COLO668 (cell line): ENCODE measurements around the gene PFN1.

Experiments
- DNase-seq: peaks from one replicate; lab custom pipeline; 2025; ENCODE audit not compliant: unreplicated experiment; lab: John Stamatoyannopoulos, UW

Gene PFN1

DNA sequence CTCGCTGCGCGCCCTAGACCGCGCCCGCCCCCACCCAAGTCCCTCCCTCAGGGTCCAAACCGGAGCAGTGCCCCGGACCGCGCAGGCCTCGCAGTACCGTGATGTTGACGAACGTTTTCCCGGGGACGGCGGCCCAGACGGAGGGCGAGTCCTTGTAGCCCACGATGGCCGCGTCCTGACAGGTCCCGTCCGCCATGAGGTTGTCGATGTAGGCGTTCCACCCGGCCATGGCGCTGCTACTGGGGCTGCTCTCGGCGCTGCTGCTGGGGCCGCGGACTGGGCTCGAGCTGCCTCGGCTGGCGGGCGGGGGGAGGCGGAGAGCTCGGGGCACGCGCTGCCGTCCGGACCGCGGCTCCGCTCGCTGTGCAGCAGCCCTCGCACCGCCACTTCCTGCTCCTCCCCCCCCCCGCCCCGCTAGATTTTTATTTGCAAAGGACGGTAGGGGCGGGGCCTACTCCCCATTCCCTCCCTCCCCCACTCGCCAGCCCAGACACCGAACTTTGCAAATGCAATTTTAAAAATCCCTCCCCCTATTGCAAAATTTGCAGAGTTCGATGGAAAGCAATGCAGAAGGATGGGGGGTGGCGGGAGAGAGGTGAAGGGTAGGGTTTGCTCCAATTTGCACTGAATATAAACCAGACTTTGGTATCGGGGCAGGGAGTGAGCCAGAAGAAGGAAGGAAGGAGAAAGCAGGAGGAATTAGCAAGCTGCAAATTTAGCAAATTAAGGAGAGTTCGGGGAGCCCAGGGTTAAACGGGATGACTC is at the start of gene PFN1:
PFN1 (minus strand) TSS at position 365 of the 765 bp plus-strand sequence; CDS start at position 229, 136 bp downstream.
- peak; percentile 84 for DNase-seq

DNA sequence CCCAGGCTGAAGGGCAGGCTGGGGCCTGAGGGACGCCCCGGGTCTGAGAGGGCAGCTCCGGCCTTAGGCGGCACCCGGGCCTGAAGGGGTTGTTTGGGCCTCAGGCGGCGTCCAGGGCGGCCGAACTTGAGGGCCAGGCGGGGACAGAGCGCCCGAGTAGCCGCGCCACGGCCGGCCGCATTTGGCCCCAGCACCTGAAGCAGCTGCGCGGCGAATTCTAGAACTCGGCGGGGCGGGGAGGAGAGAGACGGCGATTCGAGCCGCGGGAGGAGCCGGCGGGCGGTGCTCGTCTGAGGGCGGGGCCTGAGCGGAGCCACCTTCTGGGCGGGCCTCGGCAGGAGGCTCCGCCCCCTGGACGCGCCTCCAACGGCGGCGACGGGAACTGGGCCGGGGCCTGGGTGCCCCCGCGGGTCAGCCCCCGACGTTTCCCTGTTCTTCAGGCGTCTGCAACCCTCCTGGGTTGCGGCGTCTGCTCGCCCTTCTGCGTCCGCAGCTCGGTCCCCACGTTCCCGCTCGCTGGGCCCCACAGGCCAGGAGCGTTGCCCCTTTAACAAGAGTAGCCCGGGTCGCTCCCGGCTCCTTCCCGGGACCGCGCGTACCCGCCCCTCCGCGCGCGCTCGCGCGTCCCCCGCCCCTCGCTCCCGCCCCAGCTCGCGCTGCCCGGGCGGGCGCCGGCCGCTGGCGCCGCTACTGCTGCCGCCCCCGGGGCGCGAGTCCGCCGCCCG is 49.1 kb upstream of the PFN1 start, which contains the start of the genes INCA1 and KIF1C:
INCA1 (minus strand) TSS at position 221 of the 725 bp plus-strand sequence. CDS start 3,085 bp downstream, outside the sequence.
KIF1C (plus strand) TSS at position 649 of the 725 bp plus-strand sequence. CDS start 2,297 bp downstream, outside the sequence.
- peak; percentile 91 for DNase-seq

DNA sequence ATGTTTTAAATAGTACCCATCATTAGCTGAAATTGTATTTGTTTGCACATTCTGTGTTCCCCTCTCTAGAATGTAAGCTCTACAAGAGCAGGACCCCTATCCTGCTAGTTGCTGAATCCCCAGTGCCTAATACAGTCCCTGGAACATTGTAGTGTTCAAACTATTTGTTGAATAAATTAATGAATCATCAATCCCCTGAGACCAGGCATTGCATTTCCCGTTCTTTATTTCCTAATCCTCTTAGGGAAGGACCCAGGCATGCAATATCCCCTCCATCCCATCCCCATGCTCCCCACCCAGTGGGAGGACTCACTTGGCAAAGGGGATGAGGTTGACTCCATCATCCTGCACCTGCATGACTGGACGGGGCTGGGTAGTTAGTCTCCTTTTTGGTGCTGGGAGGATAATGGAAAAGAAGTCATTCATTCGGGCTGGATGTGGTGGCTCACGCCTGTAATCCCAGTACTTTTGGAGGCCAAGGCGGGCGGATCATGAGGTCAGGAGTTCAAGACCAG is 45.8 kb upstream of the PFN1 start:
- DNase-seq: no peak

DNA sequence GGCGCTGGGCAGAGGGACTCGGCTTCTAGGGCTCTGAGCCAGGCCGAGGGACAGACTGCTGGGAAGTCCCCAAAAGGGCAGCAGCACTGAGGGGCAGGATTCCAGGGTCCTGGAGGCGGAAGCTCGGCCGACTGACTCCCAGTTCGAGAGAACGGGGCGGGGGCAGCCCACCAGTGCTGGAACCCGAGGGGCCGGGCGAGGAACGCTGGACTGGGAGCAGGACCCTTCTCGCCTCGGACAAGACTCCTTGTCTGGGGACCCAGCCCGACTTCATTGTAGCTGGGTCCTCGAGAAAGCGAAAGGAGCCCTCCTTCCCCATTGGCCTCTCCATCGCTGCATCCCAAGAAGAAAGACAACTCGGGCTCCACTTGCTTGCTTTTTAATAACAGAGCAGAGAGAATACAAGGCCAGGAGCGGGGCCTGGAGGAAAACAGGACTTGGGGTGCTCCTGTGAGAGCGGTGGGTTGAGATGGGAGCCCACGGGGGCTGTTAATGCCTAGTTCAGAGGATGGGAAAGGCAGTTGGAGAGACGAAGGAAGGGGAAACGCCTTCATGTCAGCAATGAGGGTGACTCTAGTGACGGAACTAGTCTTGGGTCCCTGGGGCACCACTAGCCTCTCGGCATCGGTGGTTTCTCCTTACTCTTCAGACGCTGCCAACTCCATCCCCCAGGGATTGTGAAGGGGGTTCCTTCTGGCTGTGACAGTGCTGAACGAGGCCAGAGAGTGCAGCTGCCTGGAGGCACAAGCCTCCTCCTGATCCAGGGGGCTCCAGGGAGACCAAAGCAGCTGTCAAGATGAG is 39.6 kb upstream of the PFN1 start:
- no peak for DNase-seq

DNA sequence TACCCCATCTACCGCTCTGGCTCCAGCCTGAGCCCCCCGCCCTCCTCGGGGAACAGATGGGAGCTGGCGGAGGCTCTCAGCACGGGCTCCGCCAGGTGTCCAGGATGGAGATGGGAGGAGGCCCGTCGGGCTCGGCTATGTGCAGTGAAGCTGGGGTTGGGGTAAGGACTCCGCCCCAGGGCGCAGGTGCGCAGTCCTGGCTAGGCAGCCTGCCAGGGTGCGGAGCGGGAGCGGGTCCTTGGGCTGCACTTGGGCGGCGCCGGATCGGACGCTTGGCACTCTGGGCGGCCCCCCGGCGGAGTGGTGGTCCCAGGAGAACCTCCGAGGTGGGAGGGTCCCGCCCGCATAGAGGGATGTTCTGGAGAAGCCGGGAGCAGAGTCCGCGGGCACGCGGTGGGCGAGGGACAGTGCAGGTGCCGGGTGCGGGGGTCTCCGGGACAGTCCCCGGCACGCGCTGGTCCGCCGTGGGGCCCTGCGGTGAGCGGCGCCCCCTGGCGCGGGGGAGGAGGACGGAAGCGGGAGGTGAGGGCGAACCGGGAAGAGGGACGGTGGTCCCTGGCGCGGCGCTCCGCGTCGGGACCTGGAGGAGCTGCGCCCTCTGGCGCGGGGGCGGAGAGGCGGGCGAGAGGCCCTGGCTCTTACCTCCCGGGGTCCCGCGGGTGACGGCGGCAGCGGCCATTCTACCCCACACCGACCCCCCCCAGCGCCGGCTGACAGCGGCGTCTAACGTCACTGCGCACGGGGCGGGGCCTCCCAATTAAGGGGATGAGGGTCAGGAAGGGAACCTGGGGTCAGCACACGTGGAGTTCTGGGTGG is 38.8 kb upstream of the PFN1 start, which contains the start of gene CAMTA2:
CAMTA2 (minus strand) TSS at position 725 of the 816 bp plus-strand sequence. CDS start 1,453 bp downstream, outside the sequence.
- peak; percentile 87 for DNase-seq

DNA sequence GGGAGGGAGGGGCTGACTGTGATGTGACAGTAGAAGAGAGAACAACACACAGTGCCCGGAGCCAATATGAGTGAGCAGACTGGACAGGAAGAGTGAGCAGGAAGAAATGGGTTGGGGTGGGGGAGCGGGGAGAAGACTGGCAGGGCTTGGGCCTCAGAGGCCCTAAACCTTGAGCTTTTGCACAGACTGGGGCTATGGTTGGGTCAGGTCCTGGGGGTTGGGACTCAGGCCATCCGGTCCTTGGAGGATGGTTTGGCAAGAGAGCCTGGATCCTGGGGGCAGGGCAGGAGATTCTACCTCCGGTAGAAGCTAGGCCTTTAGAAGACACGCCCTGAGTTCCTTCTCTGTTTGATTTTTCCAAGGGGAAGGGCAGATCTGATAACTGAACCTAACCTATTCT is 38.1 kb upstream of the PFN1 start:
- DNase-seq: peak; percentile 13

DNA sequence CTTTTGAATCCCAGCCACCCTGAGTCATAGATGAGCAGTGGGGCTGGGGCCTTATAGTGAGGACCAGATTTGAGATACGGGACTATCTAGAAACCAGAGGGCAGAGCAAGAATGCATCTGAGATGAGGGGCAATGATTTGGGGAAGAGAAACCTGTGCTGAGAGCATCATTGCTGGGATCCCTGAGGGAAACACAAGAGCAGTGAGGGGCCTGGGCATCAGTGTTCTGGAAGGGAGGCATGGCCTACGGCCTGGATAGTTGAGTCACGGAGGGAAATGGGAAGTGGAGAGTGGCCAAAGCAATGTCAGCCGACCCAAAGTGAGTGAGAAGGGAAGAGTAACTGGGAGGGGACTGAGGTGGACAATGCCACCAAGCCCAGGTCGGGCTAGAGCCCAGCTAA is 34.0 kb upstream of the PFN1 start:
- no peak for DNase-seq

DNA sequence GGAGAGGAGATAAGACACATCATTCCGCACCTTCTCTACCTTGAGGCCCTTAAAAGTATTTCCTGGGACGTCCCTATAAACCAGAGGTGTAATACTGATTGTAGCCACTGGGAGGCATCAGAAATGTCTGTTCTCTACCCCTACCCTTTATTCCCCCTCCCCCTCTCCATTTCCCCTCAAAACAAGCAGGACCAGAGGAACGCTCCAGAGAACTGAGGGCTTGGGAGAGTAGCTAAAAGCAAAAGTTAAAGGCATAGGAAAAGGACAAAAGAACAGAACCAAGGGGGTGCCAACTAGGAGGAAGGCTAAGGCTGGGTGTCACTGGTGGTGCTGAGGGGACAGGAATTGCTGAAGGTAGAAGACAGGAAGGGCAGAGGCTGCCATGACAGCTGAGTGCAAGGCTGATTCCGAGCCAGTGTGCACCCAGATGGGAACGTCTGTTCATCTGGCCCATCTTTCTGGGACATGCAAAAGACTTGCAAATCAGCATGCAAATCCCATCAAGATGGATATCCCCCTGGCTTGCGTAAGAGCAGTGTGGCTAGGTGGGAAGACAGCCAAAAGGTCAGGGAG is 32.4 kb upstream of the PFN1 start:
- peak; percentile 2 for DNase-seq

DNA sequence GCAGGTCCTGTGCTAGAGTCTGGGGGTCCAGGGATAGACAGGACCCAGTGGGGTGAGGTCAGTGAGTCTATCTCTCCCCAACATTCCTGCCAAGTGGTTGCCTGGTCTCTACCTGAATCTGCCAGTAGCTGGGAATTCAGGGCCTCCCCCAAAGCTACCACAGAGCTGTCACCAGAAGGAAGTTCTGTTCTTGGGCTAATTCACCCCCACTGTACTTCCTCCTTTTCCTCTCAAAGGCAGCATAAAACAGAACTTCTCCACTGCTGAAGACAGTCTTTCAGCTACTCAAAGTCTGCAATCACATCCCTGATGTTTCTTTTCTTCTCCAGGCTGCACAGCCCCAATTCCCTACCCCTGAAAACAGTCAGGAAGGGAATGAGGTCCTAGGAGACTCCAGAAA is 30.4 kb upstream of the PFN1 start:
- DNase-seq: no peak

DNA sequence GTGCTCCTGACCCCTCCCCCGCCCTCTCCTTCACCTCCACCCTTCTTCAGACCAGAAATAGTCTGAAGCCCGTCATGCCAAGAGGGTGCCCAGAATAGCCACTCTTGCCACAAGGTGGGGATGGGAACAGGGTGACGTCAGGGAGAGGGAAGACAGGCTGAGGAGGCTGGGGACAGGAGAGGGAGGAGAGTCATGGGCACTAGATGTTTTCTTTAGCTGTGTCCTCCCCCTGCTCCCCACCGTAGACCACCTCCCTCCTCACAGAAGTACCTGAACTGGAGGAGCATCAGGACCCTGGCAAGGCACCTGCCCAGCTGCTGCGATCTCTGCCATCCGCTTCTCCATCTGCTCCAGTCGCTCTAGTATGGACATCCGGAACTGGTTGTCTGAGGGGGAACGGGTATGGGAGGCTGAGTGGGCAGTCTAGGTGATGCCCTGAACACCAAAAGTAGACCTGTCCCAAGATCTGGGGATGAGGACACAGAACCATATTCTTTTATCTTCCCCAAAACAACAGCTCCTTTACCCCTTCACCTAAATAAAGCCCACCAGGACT is 25.9 kb upstream of the PFN1 start:
- no peak for DNase-seq

DNA sequence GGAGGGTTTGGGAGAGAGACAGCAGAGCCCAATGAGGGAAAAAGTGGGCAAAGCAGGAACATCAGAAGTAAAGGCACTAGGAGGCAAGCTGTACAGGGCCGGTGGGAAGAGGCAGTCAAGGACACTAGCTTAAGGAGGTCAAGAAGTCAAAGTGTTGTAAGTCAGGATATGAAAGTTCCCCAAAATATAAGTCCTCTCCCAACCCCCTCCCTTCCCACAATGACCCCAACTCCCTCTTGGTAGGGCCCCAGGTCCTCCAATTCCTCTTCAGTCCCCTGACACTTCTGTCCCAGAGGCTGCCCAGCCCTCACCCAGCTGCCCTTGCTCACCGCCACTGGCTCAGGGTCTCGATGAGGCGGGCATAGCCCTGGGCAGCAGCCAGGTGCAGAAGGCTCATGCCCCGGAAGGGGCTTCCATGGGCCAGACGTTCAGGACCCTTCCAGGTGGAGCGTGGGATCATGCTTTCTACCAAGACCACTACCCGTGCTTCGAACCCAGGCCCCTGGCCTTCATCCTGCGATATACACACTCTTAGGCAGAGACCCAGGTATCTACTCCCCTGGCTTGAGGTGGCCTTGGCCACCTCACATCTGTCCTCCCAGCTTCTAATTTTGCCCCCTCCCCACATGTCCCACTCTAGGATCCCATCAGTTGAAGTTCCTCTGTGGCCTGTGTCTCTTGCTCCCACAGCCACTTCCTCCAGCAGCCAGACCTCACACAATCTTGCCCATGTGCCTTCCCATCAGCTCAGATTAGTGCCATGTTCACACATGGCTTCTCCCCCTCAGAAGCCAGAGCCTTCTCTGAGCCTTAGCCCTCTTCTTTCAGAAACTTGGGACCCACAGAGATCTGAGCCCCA is 25.2 kb upstream of the PFN1 start:
- DNase-seq: no peak

DNA sequence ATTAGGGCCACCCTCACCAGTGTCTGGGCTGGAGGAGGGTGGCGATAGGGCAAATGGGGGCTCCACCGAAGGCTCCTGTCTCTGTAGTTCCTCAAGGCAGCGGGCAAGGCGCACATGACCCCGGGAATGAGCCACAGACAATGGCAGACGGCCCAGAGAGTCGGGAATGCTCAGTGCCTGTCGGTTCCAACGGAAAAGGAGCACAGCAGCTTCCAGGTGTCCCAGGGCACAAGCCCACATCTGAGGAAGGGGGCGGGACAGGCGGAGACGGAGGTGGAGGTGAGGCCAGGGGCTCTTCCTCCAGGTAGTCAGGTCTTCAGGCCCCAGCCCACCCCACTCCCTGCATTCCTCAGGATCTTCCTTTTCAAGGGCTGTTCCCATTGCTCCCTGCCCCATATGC is 24.4 kb upstream of the PFN1 start:
- DNase-seq: no peak

DNA sequence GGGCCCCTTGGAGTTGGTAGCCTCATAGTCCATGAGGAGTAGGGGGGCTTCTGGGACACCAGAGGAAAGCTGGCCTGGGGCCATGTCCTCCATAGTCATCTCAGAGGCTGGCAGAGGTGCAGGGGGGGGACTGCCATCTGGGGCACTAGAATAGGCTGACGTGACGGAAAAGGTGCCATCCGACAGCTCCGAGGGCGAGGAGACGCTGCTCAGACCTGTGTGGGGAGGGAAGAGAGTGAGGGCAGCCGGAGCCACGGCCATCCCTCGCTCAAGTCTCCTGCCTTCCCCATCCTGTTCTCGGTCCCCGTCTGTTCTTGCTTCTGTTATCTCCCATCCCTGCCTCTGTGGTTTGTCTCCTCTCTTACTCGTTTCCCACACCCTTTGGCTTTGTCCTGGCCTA is 24.0 kb upstream of the PFN1 start:
- DNase-seq: no peak

DNA sequence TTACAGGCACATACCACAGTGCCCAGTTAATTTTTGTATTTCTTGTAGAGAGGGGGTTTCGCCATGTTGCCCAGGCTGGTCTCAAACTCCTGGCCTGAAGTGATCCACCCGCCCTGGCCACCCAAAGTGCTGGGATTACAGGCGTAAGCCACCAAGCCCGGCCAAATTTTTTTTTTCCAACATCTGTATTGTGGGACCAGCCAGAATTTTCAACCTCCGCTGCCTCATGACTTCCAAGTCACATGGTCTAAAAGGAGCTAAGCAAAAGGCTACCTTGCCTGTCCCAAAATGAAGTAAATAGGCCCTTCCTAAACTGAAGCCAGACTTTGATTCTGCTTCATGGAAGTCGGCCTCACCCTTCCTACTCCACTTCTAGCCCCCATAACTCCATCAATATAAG is 23.5 kb upstream of the PFN1 start:
- no peak for DNase-seq

DNA sequence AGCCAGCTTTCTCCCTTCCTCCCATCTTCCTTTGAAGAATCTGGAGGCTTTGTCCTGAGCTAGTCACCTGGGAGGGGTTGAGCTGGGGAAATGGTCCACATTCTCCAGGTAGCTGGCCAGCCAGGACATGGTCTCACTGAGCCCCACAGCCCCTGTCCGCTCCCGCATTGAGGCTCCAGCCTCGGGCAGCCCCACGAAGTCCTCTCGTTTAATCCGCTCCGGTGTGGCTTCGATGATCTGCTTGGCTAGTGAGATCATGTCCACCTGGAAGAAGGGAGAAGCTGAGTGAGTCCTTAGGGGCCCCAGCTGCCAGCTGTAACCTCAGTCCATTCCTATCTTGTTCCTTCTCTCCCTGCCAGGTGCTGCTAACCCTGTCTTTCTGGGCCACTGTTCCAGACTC is 21.9 kb upstream of the PFN1 start:
- no peak for DNase-seq

DNA sequence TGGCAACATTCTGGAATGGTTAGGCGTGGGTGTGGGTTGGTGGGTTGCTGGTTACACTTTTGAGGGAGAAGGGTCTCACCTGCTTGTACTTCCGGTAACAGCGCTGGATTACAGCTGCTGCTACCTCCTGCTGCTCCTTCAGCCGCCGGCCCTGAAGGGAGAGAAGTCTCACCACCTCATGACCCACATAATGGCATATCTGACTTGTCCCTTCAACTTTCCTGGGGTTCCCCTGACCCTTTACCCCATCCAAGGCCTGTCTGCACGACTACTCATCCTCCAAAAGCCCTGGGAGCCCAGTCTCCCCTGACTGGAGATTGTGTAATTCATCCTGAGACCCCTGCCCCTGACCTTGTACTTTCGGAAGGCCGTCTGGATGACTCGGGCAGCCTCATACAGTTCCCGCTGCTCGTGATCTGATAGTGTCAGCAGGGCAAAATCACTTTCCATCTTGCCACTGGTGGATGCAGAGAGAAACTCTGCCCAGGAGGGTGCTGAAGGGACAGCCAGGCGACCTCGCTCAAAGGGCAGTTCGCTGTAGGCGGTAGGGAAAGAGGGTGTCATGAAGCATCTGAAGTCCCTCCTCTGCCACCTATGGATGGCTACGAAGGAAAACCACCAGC is 21.3 kb upstream of the PFN1 start:
- DNase-seq: no peak

DNA sequence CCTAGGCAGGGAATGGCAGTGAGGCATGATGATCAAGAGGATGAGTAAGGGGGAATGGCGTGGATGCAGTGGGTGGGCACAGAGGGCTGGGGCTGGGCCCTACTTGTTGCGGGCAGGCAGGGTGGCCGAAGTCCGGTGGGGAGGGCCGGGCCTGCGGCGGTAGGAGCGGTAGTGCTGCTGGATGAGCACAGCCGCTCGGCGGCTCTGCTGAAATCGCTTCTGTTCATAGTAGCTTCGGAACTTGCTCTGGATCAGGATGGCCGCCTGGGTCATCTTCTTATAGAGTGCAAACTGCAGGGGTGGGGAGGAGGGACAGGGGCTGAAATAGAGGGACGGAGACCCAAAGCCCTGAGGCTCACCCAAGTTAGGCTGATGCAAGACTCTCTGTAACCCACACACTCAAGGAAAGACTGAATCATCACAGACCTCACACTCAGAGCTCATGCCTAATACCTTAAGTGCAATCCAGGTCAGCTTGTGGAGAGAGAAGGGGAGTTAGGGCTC is 20.8 kb upstream of the PFN1 start:
- no peak for DNase-seq

DNA sequence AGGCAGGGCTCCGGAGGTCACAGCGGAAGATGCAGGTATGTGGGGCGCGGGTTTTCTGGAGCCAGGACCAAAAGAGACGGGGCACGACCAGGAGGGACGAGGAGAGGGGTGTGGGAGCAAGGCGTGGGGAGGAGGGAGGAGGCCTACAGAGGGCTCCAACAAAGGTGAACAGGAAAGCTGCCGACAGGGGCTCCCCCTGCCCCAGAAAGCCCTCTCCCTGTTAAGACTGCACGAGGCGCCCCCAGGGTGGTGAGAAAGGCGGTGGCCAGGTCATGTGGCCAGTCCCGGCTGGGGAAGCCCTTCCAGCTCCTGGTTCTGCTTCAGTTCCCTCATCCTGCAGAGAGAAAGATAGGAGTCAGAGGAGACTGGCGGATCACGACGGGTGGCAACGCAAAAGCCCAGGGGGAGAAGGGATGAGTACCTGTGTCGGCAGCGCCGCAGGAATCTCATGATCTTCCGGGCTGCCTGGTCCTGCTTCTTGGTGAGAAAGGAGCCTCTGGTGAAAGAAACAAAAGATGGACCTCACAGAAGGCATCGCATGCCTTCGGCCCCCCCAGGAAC is 20.2 kb upstream of the PFN1 start:
- peak; percentile 11 for DNase-seq
